Ovary (tissue), 9 donors: ENCODE data around the gene CLPSL2. TPM values are rescaled to one million over a fixed set of nuclear protein-coding genes. Genes with fewer than 3 reads are reported as not detected.

Experiments
- DNase-seq, 5 donors: peaks; one replicate each; pipeline ENCODE4 v3.0.0-alpha.2; 2019 to 2020
- H3K27ac ChIP-seq, 2 donors: fragments of 200-600 bp; one replicate each; pipeline versions ENCODE4 v1.5.1 to v1.8.0; 2019 to 2022
- H3K27me3 ChIP-seq: fragments of 200-600 bp; one replicate; pipeline ENCODE4 v1.8.0; 2022
- H3K36me3 ChIP-seq: fragments of 200-600 bp; sonication (generic); one replicate; pipeline ENCODE4 v1.5.1; 2019
- H3K4me1 ChIP-seq: one replicate; pipeline ENCODE4 v1.8.1; 2013; ENCODE audit warnings: mild to moderate bottlenecking, moderate library complexity; ENCODE audit not compliant: insufficient read depth
- H3K4me3 ChIP-seq: fragments of 200-600 bp; sonication (generic); one replicate; pipeline ENCODE4 v1.5.1; 2017
- H3K9me3 ChIP-seq, 2 donors: fragments of 200-600 bp in 1 of 2; sonication (generic) in 1 of 2; one replicate each; pipeline versions ENCODE4 v1.5.1 to v1.8.1; 2013 to 2019; ENCODE audit warnings: mild to moderate bottlenecking in 1 of 2, moderate library complexity in 1 of 2
- EP300 ChIP-seq: sonication (generic); formaldehyde crosslinking; IDR thresholded peaks from one replicate; pipeline ENCODE4 v1.6.1; 2017; ENCODE audit warnings: antibody characterized with exemption
- POLR2A ChIP-seq: fragments of 450-650 bp; IDR thresholded peaks from one replicate; pipeline ENCODE4 v1.6.1; 2017; ENCODE audit warnings: antibody characterized with exemption, mild to moderate bottlenecking, moderate library complexity
- WGBS, 3 donors: extraction: QIAGEN DNeasy Blood & Tissue Kit in 1 of 3; methylation state at CpG; one replicate each; pipeline versions ENCODE4 v1.1.5 to v1.1.7; 2013 to 2017; 5-methylcytosine and 5-hydroxymethylcytosine counted together
- intact Hi-C, 4 donors: fragments of 100-400 bp; cut with DNase I; formaldehyde crosslinking; loops; one replicate each; pipeline versions ENCODE4 v1.11.0 to v1.15.1; 2022 to 2023
- polyA plus RNA-seq, 2 donors: library from polyadenylated mRNA; stranded (reverse); fragments of 200-250 nt in 1 of 2; fragments of 350-450 nt in 1 of 2; fragmentation: Illumina TruSeq in 1 of 2; extraction: RNeasy Lipid Tissue Mini Kit (QIAGEN cat#74804) in 1 of 2; gene quantifications; one replicate each; pipeline ENCODE4 v1.2.3, GENCODE V29; 2013 to 2014
- total RNA-seq, 7 donors: library from RNA; depleted of rRNA in 2 of 7; stranded (reverse); fragments of >200 nt in 2 of 7; fragmentation: NEBNext Ultra II Directional in 3 of 7; extraction: Animal tissue kit (Norgen Biotek cat#: 25700) in 3 of 7; gene quantifications; one replicate each; pipeline versions ENCODE4 v1.1.0 to v1.2.4, GENCODE V29; 2016 to 2023
- TF ChIP-seq, protein P1 (sequence below), 3 donors: fragments of 450-650 bp in 2 of 3; fragments of 200-600 bp in 1 of 3; IDR thresholded peaks; one replicate each; pipeline versions ENCODE4 v1.5.1 to v1.8.0; 2016 to 2022; ENCODE audit warnings: antibody characterized with exemption in 3 of 3, mild to moderate bottlenecking in 1 of 3
- donor health status: DM: no; HTN: no; CAD: no; lungs with moderate emphysema.
- donor health status: DM: no; HTN: no; CAD: no.
- donor health status: Bipolar disorder and iron deficiency.
- donor health status: DM: yes; HTN: yes; CAD: no.
- donor health status: DM: no; HTN: no; CAD: no.
- donor health status: DM: yes; HTN: yes; CAD: no.

Gene CLPSL2
- total and polyA plus RNA-seq, 9 donors: not detected

DNA sequence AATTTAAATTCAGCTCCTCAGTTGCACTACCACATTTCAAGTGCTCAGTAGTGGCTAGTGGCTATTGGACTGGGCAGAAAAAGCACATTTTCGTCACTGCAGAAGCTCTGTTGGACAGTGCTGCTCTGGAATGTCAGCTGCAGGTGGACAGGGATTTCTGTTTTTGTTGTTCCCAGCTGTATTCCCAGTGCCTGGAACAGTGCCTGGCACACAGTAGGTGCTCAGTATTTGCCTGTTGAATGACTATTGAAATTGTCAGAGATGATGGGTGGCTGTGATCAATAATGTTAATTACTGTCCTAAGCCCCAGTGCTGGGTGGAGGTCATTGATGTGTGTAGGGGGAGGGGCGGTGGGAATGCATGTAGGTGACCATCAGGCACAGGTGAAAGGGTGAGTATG, 9.9 kb downstream of the CLPSL2 start:
- TF ChIP-seq POLR2A (no peak), EP300 (no peak)
- TF ChIP-seq, protein P1, sequence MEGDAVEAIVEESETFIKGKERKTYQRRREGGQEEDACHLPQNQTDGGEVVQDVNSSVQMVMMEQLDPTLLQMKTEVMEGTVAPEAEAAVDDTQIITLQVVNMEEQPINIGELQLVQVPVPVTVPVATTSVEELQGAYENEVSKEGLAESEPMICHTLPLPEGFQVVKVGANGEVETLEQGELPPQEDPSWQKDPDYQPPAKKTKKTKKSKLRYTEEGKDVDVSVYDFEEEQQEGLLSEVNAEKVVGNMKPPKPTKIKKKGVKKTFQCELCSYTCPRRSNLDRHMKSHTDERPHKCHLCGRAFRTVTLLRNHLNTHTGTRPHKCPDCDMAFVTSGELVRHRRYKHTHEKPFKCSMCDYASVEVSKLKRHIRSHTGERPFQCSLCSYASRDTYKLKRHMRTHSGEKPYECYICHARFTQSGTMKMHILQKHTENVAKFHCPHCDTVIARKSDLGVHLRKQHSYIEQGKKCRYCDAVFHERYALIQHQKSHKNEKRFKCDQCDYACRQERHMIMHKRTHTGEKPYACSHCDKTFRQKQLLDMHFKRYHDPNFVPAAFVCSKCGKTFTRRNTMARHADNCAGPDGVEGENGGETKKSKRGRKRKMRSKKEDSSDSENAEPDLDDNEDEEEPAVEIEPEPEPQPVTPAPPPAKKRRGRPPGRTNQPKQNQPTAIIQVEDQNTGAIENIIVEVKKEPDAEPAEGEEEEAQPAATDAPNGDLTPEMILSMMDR (IDR thresholded peaks at IDR 0.05): no peak
- DNase-seq: no peak
- H3K27ac ChIP-seq: no peak overlapping the region
- no peak overlapping the region for H3K4me3 ChIP-seq
- H3K36me3 ChIP-seq: no peaks in the 10 kb centered on the region
- no peaks in the 10 kb centered on the region for H3K27me3 ChIP-seq
- no peaks in the 10 kb centered on the region for H3K9me3 ChIP-seq
- no peaks in the 10 kb centered on the region for H3K4me1 ChIP-seq
- intact Hi-C loops: no loop called here
- 55 to 67% (median 61%) methylated on average over 2 of the region's 2 CpGs for WGBS, 3 donors

- intact Hi-C loops: loop anchor here in 2 of 4 donors (1.0 kb wide), 1 partner anchor 11 kb away; no protein-coding TSS in a partner anchor
- WGBS, 3 donors: 32 to 39% (median 36%) methylated on average over 25 of the region's 25 CpGs
- DNase-seq: no peak
- Histone ChIP-seq H3K27ac (no peak overlapping the region), H3K36me3 (no peaks in the 10 kb centered on the region), H3K4me3 (no peak overlapping the region), H3K4me1 (no peaks in the 10 kb centered on the region), H3K9me3 (no peaks in the 10 kb centered on the region), H3K27me3 (no peaks in the 10 kb centered on the region)
- TF ChIP-seq, protein P1 (IDR thresholded peaks at IDR 0.05): no peak
- TF ChIP-seq EP300: no peak
- TF ChIP-seq POLR2A: no peak
Observed at GRCh38 chr6:35786810-35787209, 10.4 kb downstream of the CLPSL2 start.

- intact Hi-C loops: loop anchor here in 2 of 4 donors (1.0 kb wide), 1 partner anchor 11 kb away; no protein-coding TSS in a partner anchor
- H3K4me3 ChIP-seq: no peak overlapping the region
- no peaks in the 10 kb centered on the region for H3K36me3 ChIP-seq
- H3K9me3 ChIP-seq: no peaks in the 10 kb centered on the region
- no peaks in the 10 kb centered on the region for H3K4me1 ChIP-seq
- DNase-seq: no peak
- WGBS, 3 donors: 78 to 84% (median 81%) methylated on average over 13 of the region's 13 CpGs
- no peak for TF ChIP-seq EP300
- no peak for TF ChIP-seq POLR2A
- TF ChIP-seq, protein P1 (IDR thresholded peaks at IDR 0.05): no peak
- no peaks in the 10 kb centered on the region for H3K27me3 ChIP-seq
- no peak overlapping the region for H3K27ac ChIP-seq
Observed at GRCh38 chr6:35787266-35788218, 11.1 kb downstream of the CLPSL2 start.

GRCh38 chr6:35788423-35788982, 12.1 kb downstream of the CLPSL2 start:
- Histone ChIP-seq H3K4me3 (no peak overlapping the region), H3K9me3 (no peaks in the 10 kb centered on the region), H3K36me3 (no peaks in the 10 kb centered on the region), H3K27me3 (no peaks in the 10 kb centered on the region), H3K27ac (no peak overlapping the region), H3K4me1 (no peaks in the 10 kb centered on the region)
- intact Hi-C loops: no loop called here
- DNase-seq: no peak
- 55 to 63% (median 59%) methylated on average over 4 of the region's 4 CpGs for WGBS, 3 donors
- TF ChIP-seq POLR2A (no peak), EP300 (no peak)
- TF ChIP-seq, protein P1 (IDR thresholded peaks at IDR 0.05): no peak
